GM12878 (cell line): ENCODE data around the gene VPS18. TPM values are rescaled to one million over a fixed set of nuclear protein-coding genes. Genes with fewer than 3 reads are reported as not detected.

Experiments
- BCL11A ChIP-seq: IDR thresholded peaks from 2 replicates; pipeline ENCODE4 v1.6.1; 2011; ENCODE audit warnings: low read depth, low read length
- CTCF ChIP-seq, 3 experiments: IDR thresholded peaks in 2 of 3; conservative IDR thresholded peaks in 1 of 3; 2 replicates each; pipeline ENCODE4 v1.5.1; 2011; ENCODE audit warnings: low read depth in 3 of 3, low read length in 3 of 3, mild to moderate bottlenecking in 3 of 3, control low read depth in 2 of 3, moderate library complexity in 2 of 3, inconsistent platforms in 1 of 3, mixed read lengths in 1 of 3; ENCODE audit not compliant: control insufficient read depth in 2 of 3, insufficient read depth in 1 of 3; ENCODE audit errors: extremely low read depth in 1 of 3
- E4F1 ChIP-seq: fragments of 450-650 bp; IDR thresholded peaks from 2 replicates; pipeline ENCODE4 v1.6.1; 2018; ENCODE audit warnings: borderline replicate concordance, mild to moderate bottlenecking; ENCODE audit not compliant: partially characterized antibody
- IRF5 ChIP-seq: fragments of 450-650 bp; IDR thresholded peaks from 2 replicates; pipeline ENCODE4 v1.6.1; 2017; ENCODE audit warnings: borderline replicate concordance
- KDM1A ChIP-seq: fragments of 200-600 bp; sonication (generic); IDR thresholded peaks from 2 replicates; pipeline ENCODE4 v1.6.1; 2016; ENCODE audit warnings: borderline replicate concordance
- POLR2AphosphoS5 ChIP-seq: IDR thresholded peaks from 2 replicates; pipeline ENCODE4 v1.6.1; 2011; ENCODE audit warnings: mild to moderate bottlenecking, low read length, inconsistent platforms
- POU2F2 ChIP-seq: IDR thresholded peaks from 3 replicates; pipeline ENCODE4 v1.6.1; 2011; ENCODE audit warnings: low read depth, mild to moderate bottlenecking, low read length, borderline replicate concordance
- RAD21 ChIP-seq: IDR thresholded peaks from 2 replicates; pipeline ENCODE4 v1.6.1; 2011; ENCODE audit warnings: mild to moderate bottlenecking, low read depth, low read length, moderate library complexity; ENCODE audit not compliant: insufficient read depth
- USF1 ChIP-seq: IDR thresholded peaks from 2 replicates; pipeline ENCODE4 v1.6.1; 2011; ENCODE audit warnings: borderline replicate concordance, low read depth, mild to moderate bottlenecking, moderate library complexity, mixed read lengths, low read length; ENCODE audit not compliant: insufficient read depth; ENCODE audit errors: extremely low read length
- YY1 ChIP-seq: IDR thresholded peaks from 2 replicates; pipeline ENCODE4 v1.6.1; 2011; ENCODE audit warnings: low read depth, mild to moderate bottlenecking, low read length
- ZNF687 ChIP-seq: fragments of 450-650 bp; IDR thresholded peaks from 2 replicates; pipeline ENCODE4 v1.6.1; 2017; ENCODE audit warnings: mild to moderate bottlenecking, moderate library complexity
- polyA plus RNA-seq, 11 experiments: library from polyadenylated mRNA; depleted of rRNA in 4 of 11; unstranded in 6 of 11; stranded (reverse) in 5 of 11; fragments of >200 nt; fragmentation: Nextera tagmentation in 4 of 11; fragmentation: Illumina TruSeq in 1 of 11; extraction: Ambion mirVana in 4 of 11; extraction: Trizol in 1 of 11; gene quantifications; 1 replicate in 1 of 11; 2 replicates in 10 of 11; pipeline versions ENCODE4 v1.2.1 to v1.2.3, GENCODE V29; 2011 to 2016; ENCODE audit warnings: inconsistent platforms in 2 of 11, missing spikeins in 2 of 11, low read depth in 1 of 11
- total RNA-seq, 4 experiments: library from RNA; depleted of rRNA in 3 of 4; stranded (reverse); fragments of >200 nt in 3 of 4; fragmentation: Illumina TruSeq in 1 of 4; extraction: Trizol in 1 of 4; gene quantifications; 2 replicates each; pipeline versions ENCODE4 v1.2.1 to v1.2.3, GENCODE V29; 2013 to 2021

The VPS18 gene
- total and polyA plus RNA-seq, 10 of the 15 experiments (the other 5 are each of a cell fraction or from before 2014, with no cell fraction given): 0.71 to 20.4 (median 10.6) TPM

- TF ChIP-seq IRF5 (no peak), BCL11A (no peak), CTCF (IDR thresholded peaks at IDR 0.05 in 2 of 3, conservative IDR thresholded peaks at IDR 0.05 in 1 of 3; ENCODE audit: control insufficient read depth in 2 of 3, extremely low read depth in 1 of 3, insufficient read depth in 1 of 3, low read depth in 3 of 3, low read length in 3 of 3) (peak; percentile 29 to 69 (median 43); a peak in 4 of 6 replicates), USF1 (peak; percentile 26), ZNF687 (no peak; the same call in none of the 2 replicates), E4F1 (no peak), KDM1A (no peak), RAD21 (peak; percentile 58), POU2F2 (peak; percentile 37; the same call in 1 of the 3 replicates), POLR2AphosphoS5 (0 out of 2 replicates have a peak, but pooled peaks have one; percentile 1), YY1 (peak; percentile 74; the same call in 1 of the 2 replicates)
Observed at GRCh38 chr15:40941528-40942336, 47.5 kb downstream of the VPS18 start (continued).
